Neuronal stem cell (in vitro differentiated cells): ENCODE data around the gene ZNF581.

ENCODE experiments used
- DNase-seq: peaks from one replicate; pipeline ENCODE4 v3.0.0-alpha.2; 2013; ENCODE audit warnings: low spot score
- H2AFZ ChIP-seq: one replicate; pipeline ENCODE4 v1.6.1; 2013; ENCODE audit warnings: mild to moderate bottlenecking, low read length, inconsistent platforms
- H2AK5ac ChIP-seq: 2 replicates; pipeline ENCODE4 v1.6.1; 2013; ENCODE audit warnings: low read depth, mild to moderate bottlenecking, inconsistent platforms, low read length, moderate library complexity, mixed read lengths
- H2BK120ac ChIP-seq: 2 replicates; pipeline ENCODE4 v1.6.1; 2013; ENCODE audit warnings: low read depth, mild to moderate bottlenecking, inconsistent platforms, low read length, moderate library complexity, mixed read lengths
- H2BK12ac ChIP-seq: one replicate; pipeline ENCODE4 v1.6.1; 2013; ENCODE audit warnings: low read length, inconsistent platforms
- H2BK15ac ChIP-seq: 2 replicates; pipeline ENCODE4 v1.6.1; 2013; ENCODE audit warnings: mild to moderate bottlenecking, low read length, inconsistent platforms, mixed read lengths
- H2BK5ac ChIP-seq: one replicate; pipeline ENCODE4 v1.6.1; 2013; ENCODE audit warnings: inconsistent platforms, mild to moderate bottlenecking, low read length, moderate library complexity
- H3K14ac ChIP-seq: one replicate; pipeline ENCODE4 v1.6.1; 2013; ENCODE audit warnings: low read length, inconsistent platforms
- H3K18ac ChIP-seq: 2 replicates; pipeline ENCODE4 v1.6.1; 2013; ENCODE audit warnings: low read length, inconsistent platforms
- H3K23ac ChIP-seq: 2 replicates; pipeline ENCODE4 v1.6.1; 2013; ENCODE audit warnings: low read depth, mild to moderate bottlenecking, mixed read lengths, low read length, inconsistent platforms; ENCODE audit not compliant: poor library complexity
- H3K27ac ChIP-seq: replicated peaks from 3 replicates; pipeline ENCODE4 v1.5.1; 2013; ENCODE audit warnings: low read length, inconsistent platforms
- H3K27me3 ChIP-seq, 3 experiments: 2 replicates each; pipeline ENCODE4 v1.6.1; 2013; ENCODE audit warnings: low read length in 3 of 3, mild to moderate bottlenecking in 2 of 3, inconsistent platforms in 1 of 3, low read depth in 1 of 3, mixed read lengths in 1 of 3, moderate library complexity in 1 of 3; ENCODE audit not compliant: control insufficient read depth in 3 of 3, insufficient read depth in 3 of 3
- H3K36me3 ChIP-seq, 2 donors: replicated peaks in 1 of 2; 2 replicates each; pipeline ENCODE4 v1.6.1; 2013; ENCODE audit warnings: low read length in 2 of 2; ENCODE audit not compliant: control insufficient read depth in 2 of 2, insufficient read depth in 2 of 2
- H3K4ac ChIP-seq: 2 replicates; pipeline ENCODE4 v1.6.1; 2013; ENCODE audit warnings: inconsistent platforms, mild to moderate bottlenecking, low read length, moderate library complexity
- H3K4me1 ChIP-seq, 2 donors: 1 replicate in 1 of 2; 2 replicates in 1 of 2; pipeline ENCODE4 v1.6.1; 2013; ENCODE audit warnings: low read length in 2 of 2, low read depth in 1 of 2; ENCODE audit not compliant: control insufficient read depth in 2 of 2, insufficient read depth in 1 of 2
- H3K4me2 ChIP-seq: one replicate; pipeline ENCODE4 v1.6.1; 2013; ENCODE audit warnings: mild to moderate bottlenecking, low read length, inconsistent platforms; ENCODE audit not compliant: insufficient read depth, poor library complexity, severe bottlenecking
- H3K4me3 ChIP-seq, 2 donors: 2 replicates each; pipeline ENCODE4 v1.5.1; 2013; ENCODE audit warnings: low read length in 2 of 2, mild to moderate bottlenecking in 2 of 2, inconsistent platforms in 1 of 2, moderate library complexity in 1 of 2
- H3K79me1 ChIP-seq: one replicate; pipeline ENCODE4 v1.6.1; 2013; ENCODE audit warnings: low read depth, mild to moderate bottlenecking, inconsistent platforms, low read length, moderate library complexity
- H3K9ac ChIP-seq: one replicate; pipeline ENCODE4 v1.6.1; 2013; ENCODE audit warnings: mild to moderate bottlenecking, low read depth, low read length, inconsistent platforms; ENCODE audit not compliant: poor library complexity
- H3K9me3 ChIP-seq, 2 donors: replicated peaks in 1 of 2; 2 replicates each; pipeline versions ENCODE3 to v1.6.1; 2013; ENCODE audit warnings: low read length in 2 of 2, mild to moderate bottlenecking in 2 of 2, inconsistent platforms in 1 of 2, low read depth in 1 of 2, mixed read lengths in 1 of 2, moderate library complexity in 1 of 2; ENCODE audit not compliant: control insufficient read depth in 2 of 2, insufficient read depth in 1 of 2
- H4K8ac ChIP-seq: one replicate; pipeline ENCODE4 v1.6.1; 2013; ENCODE audit warnings: low read depth, mild to moderate bottlenecking, inconsistent platforms, low read length, moderate library complexity
- H4K91ac ChIP-seq: one replicate; pipeline ENCODE4 v1.6.1; 2013; ENCODE audit warnings: low read length, low read depth, mild to moderate bottlenecking, inconsistent platforms; ENCODE audit not compliant: poor library complexity
- WGBS, 2 donors: extraction: QIAGEN DNeasy Blood & Tissue Kit; methylation state at CpG; one replicate each; pipeline ENCODE4 v1.1.7; 2013; ENCODE audit warnings: missing lambda C conversion rate in 2 of 2, mixed read lengths in 1 of 2; ENCODE audit not compliant: insufficient read length in 2 of 2, insufficient replicate concordance in 1 of 2; ENCODE audit errors: extremely low coverage in 2 of 2; 5-methylcytosine and 5-hydroxymethylcytosine counted together

ZNF581 gene

DNA sequence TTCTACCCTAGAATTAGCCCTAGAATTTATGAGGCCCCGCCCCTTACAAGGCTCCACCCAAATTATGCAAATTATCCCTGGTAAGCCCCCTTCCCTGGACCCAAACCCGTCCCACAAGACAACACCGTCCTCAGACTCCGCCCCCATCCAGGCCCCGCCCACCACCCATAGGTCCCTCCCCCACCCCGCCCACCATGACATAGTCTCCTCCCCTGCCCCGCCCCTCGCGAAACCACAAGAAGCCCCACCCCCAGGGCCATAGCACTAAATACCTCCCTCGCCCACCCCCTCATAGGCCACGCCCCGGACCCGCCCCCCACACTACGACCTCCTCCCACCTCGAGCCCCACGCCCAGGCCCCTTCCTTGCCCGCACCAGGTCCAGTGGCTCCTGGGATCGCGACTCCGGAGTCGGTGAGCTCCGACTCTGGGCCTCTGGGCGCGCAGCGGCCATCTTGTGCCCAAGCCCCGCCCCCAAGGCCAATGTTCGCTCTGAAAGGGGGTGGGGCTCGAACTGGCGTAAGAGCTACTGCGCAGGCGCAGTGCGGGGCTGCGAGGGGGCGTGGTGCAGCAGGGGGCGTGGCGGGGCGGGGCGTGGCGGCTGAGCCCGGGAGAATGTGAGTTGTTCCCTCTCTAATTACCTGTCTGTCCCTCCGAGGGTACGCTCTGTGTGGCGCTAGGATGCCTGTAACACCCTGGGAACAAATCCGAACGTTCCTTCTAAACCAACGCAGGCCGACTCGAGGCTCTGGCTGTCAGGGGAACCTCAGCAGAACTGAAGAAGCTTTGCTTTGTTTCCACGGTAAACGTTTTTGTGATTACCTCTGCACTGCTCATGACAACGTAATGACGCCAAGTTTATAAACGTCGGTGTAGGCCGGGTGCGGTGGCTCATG is 19.1 kb upstream of the ZNF581 start, which contains the start of gene ZNF784:
ZNF784 (minus strand) TSS at position 458 of the 895 bp plus-strand sequence; CDS start at position 453, 5 bp downstream.
- Histone ChIP-seq H2BK120ac (no peak within 1 kb of the TSS), H2BK5ac (no peak within 1 kb of the TSS), H3K18ac (peak within 1 kb of the TSS; percentile 96), H4K91ac (no peak within 1 kb of the TSS), H3K79me1 (no peaks in the 10 kb centered on the region), H2AK5ac (no peak within 1 kb of the TSS), H3K14ac (no peak within 1 kb of the TSS), H2BK15ac (peak within 1 kb of the TSS; percentile 7), H3K4me3 (peak within 1 kb of the TSS; percentile 79 to 81), H3K4me2 (peak within 1 kb of the TSS; percentile 86), H2BK12ac (no peak within 1 kb of the TSS), H2AFZ (peak within 1 kb of the TSS; percentile 94), H3K36me3 (peaks cover 13 to 24% of the 10 kb centered on the region in 2 donors), H3K27ac (peak within 1 kb of the TSS; percentile 96), H3K4ac (no peak within 1 kb of the TSS), H3K23ac (peak within 1 kb of the TSS; percentile 78), H3K9me3 (no peaks in the 10 kb centered on the region), H3K27me3 (no peaks in the 10 kb centered on the region), H4K8ac (no peak within 1 kb of the TSS), H3K4me1 (peaks cover 0 to 6% of the 10 kb centered on the region in 2 donors), H3K9ac (peak within 1 kb of the TSS; percentile 72)
- peak; percentile 96 for DNase-seq
- WGBS, 2 donors = no CpG with 5 or more reads among the region's 56 CpGs

DNA sequence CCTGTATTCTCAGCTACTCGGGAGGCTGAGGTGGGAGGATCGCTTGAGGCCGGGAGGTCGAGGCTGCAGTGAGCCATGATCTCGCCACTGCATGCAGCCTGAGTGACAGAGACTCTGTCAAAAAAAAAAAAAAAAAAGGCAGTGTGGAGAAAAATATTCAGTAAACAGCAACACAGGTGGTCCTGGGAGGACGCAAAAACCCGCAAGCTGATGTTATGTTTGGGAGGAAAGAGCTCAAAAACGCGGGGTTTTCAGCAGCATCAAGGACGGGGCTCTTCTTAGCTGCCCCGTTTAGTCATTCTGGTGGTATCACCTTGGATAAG is 18.5 kb upstream of the ZNF581 start:
- H3K79me1 ChIP-seq = no peaks in the 10 kb centered on the region
- H3K18ac ChIP-seq = peak overlapping the region; percentile 77
- no peak overlapping the region for H4K8ac ChIP-seq
- H3K14ac ChIP-seq = no peak overlapping the region
- no CpG with 5 or more reads among the region's 11 CpGs for WGBS, 2 donors
- H3K27me3 ChIP-seq = no peaks in the 10 kb centered on the region
- no peak for DNase-seq
- peaks cover 0 to 6% of the 10 kb centered on the region in 2 donors for H3K4me1 ChIP-seq
- H3K27ac ChIP-seq = peak overlapping the region; percentile 61
- no peak overlapping the region for H3K9ac ChIP-seq
- H2BK120ac ChIP-seq = no peak overlapping the region
- H2BK12ac ChIP-seq = no peak overlapping the region
- H3K4me3 ChIP-seq = peak overlapping the region; percentile 60 to 79
- H3K36me3 ChIP-seq = peaks cover 10 to 20% of the 10 kb centered on the region in 2 donors
- H2BK5ac ChIP-seq = no peak overlapping the region
- peak overlapping the region; percentile 86 for H3K4me2 ChIP-seq
- no peak overlapping the region for H3K4ac ChIP-seq
- peak overlapping the region; percentile 94 for H2AFZ ChIP-seq
- H2AK5ac ChIP-seq = no peak overlapping the region
- peak overlapping the region; percentile 77 for H3K23ac ChIP-seq
- H2BK15ac ChIP-seq = peak overlapping the region; percentile 7
- no peaks in the 10 kb centered on the region for H3K9me3 ChIP-seq
- no peak overlapping the region for H4K91ac ChIP-seq

DNA sequence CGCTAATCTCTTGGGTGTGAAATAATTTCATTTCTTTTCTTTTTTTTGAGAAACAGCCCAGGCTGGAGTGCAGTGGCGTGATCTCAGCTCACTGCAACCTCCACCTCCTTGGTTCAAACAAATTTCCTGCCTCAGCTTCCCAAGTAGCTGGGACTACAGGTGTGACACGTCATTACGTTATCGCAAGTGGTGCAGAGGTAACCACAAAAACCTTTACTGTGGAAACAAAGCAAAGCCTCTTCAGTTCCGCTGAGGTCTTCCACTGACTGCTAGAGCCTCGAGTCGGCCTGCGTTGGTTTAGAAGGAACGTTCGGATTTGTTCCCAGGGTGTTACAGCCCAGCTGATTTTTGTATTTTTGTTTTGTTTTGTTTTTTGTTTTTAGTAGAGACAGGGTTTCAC is 17.1 kb upstream of the ZNF581 start:
- no peaks in the 10 kb centered on the region for H3K9me3 ChIP-seq
- peaks cover 0 to 6% of the 10 kb centered on the region in 2 donors for H3K4me1 ChIP-seq
- H3K4me2 ChIP-seq = no peak overlapping the region
- H2BK15ac ChIP-seq = no peak overlapping the region
- no CpG with 5 or more reads among the region's 11 CpGs for WGBS, 2 donors
- no peaks in the 10 kb centered on the region for H3K27me3 ChIP-seq
- no peak overlapping the region for H3K4ac ChIP-seq
- H3K36me3 ChIP-seq = peaks cover 3 to 7% of the 10 kb centered on the region in 2 donors
- no peak overlapping the region for H4K91ac ChIP-seq
- H2BK12ac ChIP-seq = no peak overlapping the region
- no peak overlapping the region for H3K27ac ChIP-seq
- no peak overlapping the region for H3K18ac ChIP-seq
- no peak overlapping the region for H3K9ac ChIP-seq
- H3K23ac ChIP-seq = no peak overlapping the region
- H2AK5ac ChIP-seq = no peak overlapping the region
- H4K8ac ChIP-seq = no peak overlapping the region
- no peak overlapping the region for H2BK5ac ChIP-seq
- DNase-seq = no peak
- no peak overlapping the region for H3K4me3 ChIP-seq
- no peak overlapping the region for H2BK120ac ChIP-seq
- H3K79me1 ChIP-seq = no peaks in the 10 kb centered on the region
- H2AFZ ChIP-seq = no peak overlapping the region
- H3K14ac ChIP-seq = no peak overlapping the region

DNA sequence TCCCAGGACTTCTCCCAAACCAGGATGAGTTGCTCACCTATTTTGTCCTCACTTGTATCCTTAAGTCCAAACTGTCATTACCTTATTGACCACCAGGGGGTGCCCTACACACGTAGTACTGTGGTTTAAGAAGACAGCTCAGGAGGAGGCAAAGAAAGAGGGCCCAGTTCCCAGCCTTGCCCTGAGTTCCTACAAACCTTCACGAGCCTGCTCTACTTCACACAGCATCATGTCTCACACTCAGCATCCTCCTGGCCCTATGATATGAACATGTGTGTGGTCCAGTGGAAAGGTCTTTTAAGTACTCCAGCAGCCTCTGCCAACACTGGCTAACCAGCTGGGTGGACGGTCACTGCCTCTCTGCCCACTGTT is 11.0 kb upstream of the ZNF581 start:
- no peak overlapping the region for H3K9ac ChIP-seq

More for the DNA sequence above, 11.0 kb upstream of the ZNF581 start:
- Histone ChIP-seq H2BK15ac (peak overlapping the region; percentile 79), H3K18ac (peak overlapping the region; percentile 78), H2AK5ac (peak overlapping the region; percentile 7), H2AFZ (peak overlapping the region; percentile 68), H4K91ac (no peak overlapping the region), H3K4me3 (no peak overlapping the region), H3K79me1 (peaks cover 18% of the 10 kb centered on the region), H2BK5ac (no peak overlapping the region), H3K27me3 (no peaks in the 10 kb centered on the region), H3K36me3 (no peaks in the 10 kb centered on the region), H3K23ac (no peak overlapping the region), H3K4me2 (no peak overlapping the region), H2BK120ac (no peak overlapping the region), H3K4me1 (peaks cover 9 to 11% of the 10 kb centered on the region in 2 donors), H3K14ac (no peak overlapping the region), H2BK12ac (no peak overlapping the region), H3K9me3 (no peaks in the 10 kb centered on the region), H3K4ac (no peak overlapping the region), H3K27ac (no peak overlapping the region), H4K8ac (no peak overlapping the region)
- peak; percentile 92 for DNase-seq
- no CpG with 5 or more reads among the region's 3 CpGs for WGBS, 2 donors
